Right cardiac atrium (tissue), 5 donors: ENCODE measurements around the gene RABL6. TPM values are rescaled to one million over a fixed set of nuclear protein-coding genes. Genes with fewer than 3 reads are reported as not detected.
"Not testable (repeated sequence)": the region's sequence is repeated elsewhere in the genome, so short reads cannot be mapped to it uniquely, and the experiment has no call there.

Experiments used
- ATAC-seq, 2 donors: fragments of 200-7000 bp; cut with Tn5 transposase; one replicate each; pipeline versions ENCODE4 v1.8.0 to v1.9.1; 2020; ENCODE audit warnings: moderate library complexity in 2 of 2, mild to moderate bottlenecking in 1 of 2
- DNase-seq, 3 donors: peaks; one replicate each; pipeline ENCODE4 v3.0.0-alpha.2; 2020
- H3K27ac ChIP-seq: one replicate; pipeline ENCODE4 v1.5.1; 2013; ENCODE audit warnings: mild to moderate bottlenecking, low read length, control low read depth, moderate library complexity
- H3K27me3 ChIP-seq: one replicate; pipeline ENCODE4 v1.6.1; 2013; ENCODE audit not compliant: control insufficient read depth, insufficient read depth
- H3K4me1 ChIP-seq: one replicate; pipeline ENCODE4 v1.6.1; 2013; ENCODE audit warnings: low read length; ENCODE audit not compliant: control insufficient read depth, insufficient read depth
- H3K4me3 ChIP-seq: one replicate; pipeline ENCODE4 v1.5.1; 2013; ENCODE audit warnings: low read length, control low read depth
- H3K9me3 ChIP-seq: one replicate; pipeline ENCODE4 v1.6.1; 2013; ENCODE audit warnings: low read length; ENCODE audit not compliant: control insufficient read depth
- WGBS: extraction: QIAGEN DNeasy Blood & Tissue Kit; methylation state at CpG from one replicate; pipeline ENCODE4 v1.1.7; 2013; 5-methylcytosine and 5-hydroxymethylcytosine counted together
- intact Hi-C, 4 donors: fragments of 100-400 bp; cut with DNase I; formaldehyde crosslinking; loops; one replicate each; pipeline versions ENCODE4 v1.11.0 to v1.14.0; 2022 to 2023
- polyA plus RNA-seq: library from polyadenylated mRNA; stranded (reverse); fragments of 200-250 nt; gene quantifications from one replicate; pipeline ENCODE4 v1.2.3, GENCODE V29; 2013
- total RNA-seq, 4 donors: library from RNA; stranded (reverse); fragmentation: NEBNext Ultra II Directional; extraction: Animal tissue kit (Norgen Biotek cat#: 25700); gene quantifications; one replicate each; pipeline ENCODE4 v1.2.1, GENCODE V29; 2021
- donor health status: healthy with polysubstance abuse.
- donor health status: DM: no; HTN: yes; CAD: no.
- donor health status: DM: no; HTN: no; CAD: no.
- donor health status: DM: no; HTN: yes; CAD: no; lungs with severe emphysema.
- donor health status: DM: yes; HTN: yes; CAD: no.

RABL6 gene
- total and polyA plus RNA-seq, 5 donors, result 67.3 to 87.2 (median 72.1) TPM

- no peak overlapping the region for H3K4me3 ChIP-seq
- H3K9me3 ChIP-seq, result no peaks in the 10 kb centered on the region
- DNase-seq, result peak in 2 of 3 donors; percentile 30 to 38
- intact Hi-C loops, result no loop called here
- ATAC-seq, result no peak
- H3K4me1 ChIP-seq, result no peaks in the 10 kb centered on the region
- H3K27me3 ChIP-seq, result no peaks in the 10 kb centered on the region
- no peak overlapping the region for H3K27ac ChIP-seq
- 90% methylated on average over 30 of the region's 30 CpGs for WGBS
These were observed 23.4 kb downstream of the RABL6 start for GRCh38 chr9:136831002-136831719.

DNA sequence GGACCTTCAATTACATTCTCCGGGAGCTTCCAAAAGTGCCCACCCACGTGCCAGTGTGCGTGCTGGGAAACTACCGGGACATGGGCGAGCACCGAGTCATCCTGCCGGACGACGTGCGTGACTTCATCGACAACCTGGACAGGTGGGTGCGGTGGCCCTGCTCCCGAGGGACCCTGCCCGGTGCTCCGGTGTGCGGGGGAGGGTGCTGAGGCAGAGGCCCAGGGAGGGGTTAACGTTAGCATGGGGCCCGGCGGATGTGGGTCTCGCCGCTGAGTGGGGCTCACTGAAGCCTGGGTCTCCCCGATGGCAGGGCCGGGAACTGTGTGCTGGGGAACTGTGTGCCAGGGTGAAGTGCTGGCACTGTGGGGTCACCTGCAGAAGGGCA, 24.0 kb downstream of the RABL6 start:
- Histone ChIP-seq H3K27me3 (no peaks in the 10 kb centered on the region), H3K4me1 (no peaks in the 10 kb centered on the region), H3K27ac (no peak overlapping the region), H3K9me3 (no peaks in the 10 kb centered on the region), H3K4me3 (no peak overlapping the region)
- ATAC-seq (no peak), DNase-seq (peak; percentile 23 to 61 (median 30))
- WGBS, result 89% methylated on average over 23 of the region's 23 CpGs
- intact Hi-C loops, result no loop called here

GRCh38 chr9:136832581-136832980, 24.8 kb downstream of the RABL6 start:
- Histone ChIP-seq H3K4me3 (no peak overlapping the region), H3K27ac (no peak overlapping the region), H3K4me1 (no peaks in the 10 kb centered on the region), H3K9me3 (no peaks in the 10 kb centered on the region), H3K27me3 (no peaks in the 10 kb centered on the region)
- ATAC-seq (no peak), DNase-seq (peak in 2 of 3 donors; percentile 19 to 45)
- WGBS, result 93% methylated on average over 9 of the region's 9 CpGs
- intact Hi-C loops, result no loop called here

- 80% methylated on average over 16 of the region's 16 CpGs for WGBS
- peak in 1 of 3 donors; percentile 45 for DNase-seq
- H3K9me3 ChIP-seq, intact Hi-C loops, H3K4me1 ChIP-seq, H3K27me3 ChIP-seq, H3K27ac ChIP-seq, ATAC-seq, H3K4me3 ChIP-seq: not testable (repeated sequence)
These were observed 25.8 kb downstream of the RABL6 start for GRCh38 chr9:136833381-136834048.

DNA sequence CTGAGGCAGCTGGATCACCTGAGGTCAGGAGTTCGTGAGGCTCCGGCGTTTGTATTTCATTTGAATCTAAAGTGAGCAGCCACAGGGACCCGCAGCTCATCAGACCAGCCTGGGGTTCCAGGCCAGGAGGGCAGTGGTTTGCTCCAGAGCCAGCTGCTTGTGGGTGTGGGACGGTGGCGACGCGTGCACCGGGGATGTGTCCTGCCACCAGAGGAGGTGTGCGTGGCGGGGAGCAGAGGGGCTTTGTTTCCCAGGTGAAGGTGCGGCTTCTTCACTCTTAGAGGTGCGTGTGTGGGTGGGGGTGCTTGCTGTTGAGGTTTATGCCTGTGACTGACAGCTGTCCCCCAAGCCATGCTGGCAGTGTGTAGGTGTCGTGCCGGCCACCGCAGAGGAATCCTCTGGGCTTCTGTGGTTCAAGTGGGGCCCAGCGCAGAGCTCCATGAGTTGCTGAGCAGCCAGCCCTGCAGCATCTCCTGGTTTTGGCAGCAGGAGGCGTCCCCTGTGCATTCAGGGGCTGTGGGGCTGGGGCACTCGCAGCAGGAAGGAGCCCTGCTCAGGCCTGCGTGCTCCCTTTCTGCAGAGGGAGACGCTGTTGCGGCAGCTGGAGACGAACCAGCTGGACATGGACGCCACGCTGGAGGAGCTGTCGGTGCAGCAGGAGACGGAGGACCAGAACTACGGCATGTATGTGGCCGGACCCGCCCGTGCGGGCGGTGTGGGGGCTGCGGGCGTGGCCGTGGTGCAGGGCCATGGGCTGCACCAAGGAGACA, 27.6 kb downstream of the RABL6 start:
- 90% methylated on average over 36 of the region's 36 CpGs for WGBS
- Histone ChIP-seq H3K4me3 (no peak overlapping the region), H3K27ac (no peak overlapping the region), H3K9me3 (no peaks in the 10 kb centered on the region), H3K27me3 (no peaks in the 10 kb centered on the region), H3K4me1 (no peaks in the 10 kb centered on the region)
- ATAC-seq (no peak), DNase-seq (peak; percentile 13 to 47 (median 18))
- intact Hi-C loops, result no loop called here

GRCh38 chr9:136835932-136836904, 28.5 kb downstream of the RABL6 start:
- ATAC-seq (no peak), DNase-seq (peak in 2 of 3 donors; percentile 47)
- Histone ChIP-seq H3K9me3 (no peaks in the 10 kb centered on the region), H3K27me3 (no peaks in the 10 kb centered on the region), H3K27ac (no peak overlapping the region), H3K4me3 (no peak overlapping the region), H3K4me1 (no peaks in the 10 kb centered on the region)
- 88% methylated on average over 21 of the region's 21 CpGs for WGBS
- intact Hi-C loops, result no loop called here

GRCh38 chr9:136837146-136837855, 29.6 kb downstream of the RABL6 start:
- Histone ChIP-seq H3K27ac (no peak overlapping the region), H3K27me3 (no peaks in the 10 kb centered on the region), H3K9me3 (no peaks in the 10 kb centered on the region), H3K4me1 (peaks cover 8% of the 10 kb centered on the region), H3K4me3 (no peak overlapping the region)
- DNase-seq (peak; percentile 9 to 60 (median 57)), ATAC-seq (no peak)
- WGBS, result 91% methylated on average over 27 of the region's 27 CpGs
- intact Hi-C loops, result no loop called here

GRCh38 chr9:136837856-136838277, 30.1 kb downstream of the RABL6 start:
- intact Hi-C loops, H3K9me3 ChIP-seq, H3K27me3 ChIP-seq, ATAC-seq, H3K4me1 ChIP-seq, H3K27ac ChIP-seq, H3K4me3 ChIP-seq: not testable (repeated sequence)
- peak in 1 of 3 donors; percentile 52 for DNase-seq
- 91% methylated on average over 15 of the region's 15 CpGs for WGBS

- Histone ChIP-seq H3K4me3 (no peak overlapping the region), H3K9me3 (no peaks in the 10 kb centered on the region), H3K27ac (no peak overlapping the region), H3K4me1 (peaks cover 8% of the 10 kb centered on the region), H3K27me3 (no peaks in the 10 kb centered on the region)
- intact Hi-C loops, result no loop called here
- ATAC-seq, result no peak
- WGBS, result 82% methylated on average over 29 of the region's 29 CpGs
- peak in 2 of 3 donors; percentile 49 to 56 for DNase-seq
These were observed 30.8 kb downstream of the RABL6 start for GRCh38 chr9:136838314-136839228.
